ENCODE results near the gene FLVCR2.
A peak's percentile ranks its signal among the peaks of the same experiment; 100 is the strongest.

Gene FLVCR2

GRCh38 chr14:75602503-75602902 lies 24.1 kb downstream of the FLVCR2 start:
- DNase-seq (ENCODE audit: insufficient read length, low spot score) (no peak), FAIRE-seq (no peak)
- no peak for TF ChIP-seq POLR2A (IDR thresholded peaks at IDR 0.05; ENCODE audit: low read depth, low read length)

GRCh38 chr14:75604979-75605851 lies 26.8 kb downstream of the FLVCR2 start:
- no peak for FAIRE-seq
- no peak for DNase-seq (ENCODE audit: insufficient read length, low spot score)
- peak; percentile 58; the same call in 1 of the 2 replicates for TF ChIP-seq SPI1 (IDR thresholded peaks at IDR 0.05; ENCODE audit: low read depth, low read length)
- no peak for TF ChIP-seq POU2F2 (IDR thresholded peaks at IDR 0.05; ENCODE audit: low read depth, low read length)

- no peak for FAIRE-seq
- TF ChIP-seq POLR2AphosphoS5 (IDR thresholded peaks at IDR 0.05; ENCODE audit: low read depth, low read length) (no peak), TAF1 (IDR thresholded peaks at IDR 0.05; ENCODE audit: low read depth, low read length) (no peak), PAX5 (IDR thresholded peaks at IDR 0.05; ENCODE audit: insufficient read depth, low read length, severe bottlenecking) (no peak), POLR2A (IDR thresholded peaks at IDR 0.05; ENCODE audit: low read depth, low read length) (no peak), SPI1 (IDR thresholded peaks at IDR 0.05; ENCODE audit: low read depth, low read length) (no peak), POU2F2 (IDR thresholded peaks at IDR 0.05; ENCODE audit: low read depth, low read length) (no peak)
- DNase-seq (ENCODE audit: insufficient read length, low spot score), result no peak
Observed at GRCh38 chr14:75605916-75606315, 27.5 kb downstream of the FLVCR2 start.

- FAIRE-seq (no peak), DNase-seq (ENCODE audit: insufficient read length, low spot score) (no peak)
- no peak for TF ChIP-seq SPI1 (IDR thresholded peaks at IDR 0.05; ENCODE audit: low read depth, low read length)
- no peak for TF ChIP-seq PAX5 (IDR thresholded peaks at IDR 0.05; ENCODE audit: insufficient read depth, low read length, severe bottlenecking)
- no peak for TF ChIP-seq POLR2AphosphoS5 (IDR thresholded peaks at IDR 0.05; ENCODE audit: low read depth, low read length)
- no peak for TF ChIP-seq POLR2A (IDR thresholded peaks at IDR 0.05; ENCODE audit: low read depth, low read length)
- no peak for TF ChIP-seq TAF1 (IDR thresholded peaks at IDR 0.05; ENCODE audit: low read depth, low read length)
- no peak for TF ChIP-seq POU2F2 (IDR thresholded peaks at IDR 0.05; ENCODE audit: low read depth, low read length)
Observed at GRCh38 chr14:75607044-75607443, 28.6 kb downstream of the FLVCR2 start.

GRCh38 chr14:75607842-75608640 lies 29.6 kb downstream of the FLVCR2 start:
- FAIRE-seq (no peak), DNase-seq (ENCODE audit: insufficient read length, low spot score) (no peak)
- no peak for TF ChIP-seq POU2F2 (IDR thresholded peaks at IDR 0.05; ENCODE audit: low read depth, low read length)

- DNase-seq (ENCODE audit: insufficient read length, low spot score) (no peak), FAIRE-seq (no peak)
- TF ChIP-seq TAF1 (IDR thresholded peaks at IDR 0.05; ENCODE audit: low read depth, low read length), result no peak
- no peak for TF ChIP-seq SPI1 (IDR thresholded peaks at IDR 0.05; ENCODE audit: low read depth, low read length)
- TF ChIP-seq POLR2AphosphoS5 (IDR thresholded peaks at IDR 0.05; ENCODE audit: low read depth, low read length), result no peak
- no peak for TF ChIP-seq POLR2A (IDR thresholded peaks at IDR 0.05; ENCODE audit: low read depth, low read length)
- no peak for TF ChIP-seq POU2F2 (IDR thresholded peaks at IDR 0.05; ENCODE audit: low read depth, low read length)
- no peak for TF ChIP-seq PAX5 (IDR thresholded peaks at IDR 0.05; ENCODE audit: insufficient read depth, low read length, severe bottlenecking)
Observed at GRCh38 chr14:75609116-75609515, 30.7 kb downstream of the FLVCR2 start.

GRCh38 chr14:75609606-75610475 lies 31.4 kb downstream of the FLVCR2 start:
- TF ChIP-seq PAX5 (IDR thresholded peaks at IDR 0.05; ENCODE audit: insufficient read depth, low read length, severe bottlenecking), result no peak
- no peak for TF ChIP-seq TAF1 (IDR thresholded peaks at IDR 0.05; ENCODE audit: low read depth, low read length)
- no peak for TF ChIP-seq POU2F2 (IDR thresholded peaks at IDR 0.05; ENCODE audit: low read depth, low read length)
- no peak for TF ChIP-seq SPI1 (IDR thresholded peaks at IDR 0.05; ENCODE audit: low read depth, low read length)
- TF ChIP-seq POLR2AphosphoS5 (IDR thresholded peaks at IDR 0.05; ENCODE audit: low read depth, low read length), result no peak
- no peak for TF ChIP-seq POLR2A (IDR thresholded peaks at IDR 0.05; ENCODE audit: low read depth, low read length)
- DNase-seq (ENCODE audit: insufficient read length, low spot score) (no peak), FAIRE-seq (no peak)

- no peak for TF ChIP-seq POLR2AphosphoS5 (IDR thresholded peaks at IDR 0.05; ENCODE audit: low read depth, low read length)
- DNase-seq (ENCODE audit: insufficient read length, low spot score), result no peak
- FAIRE-seq, result no peak
Observed at GRCh38 chr14:75610834-75611233, 32.4 kb downstream of the FLVCR2 start.

- FAIRE-seq, result no peak
- TF ChIP-seq PAX5 (IDR thresholded peaks at IDR 0.05; ENCODE audit: insufficient read depth, low read length, severe bottlenecking) (no peak), POLR2AphosphoS5 (IDR thresholded peaks at IDR 0.05; ENCODE audit: low read depth, low read length) (no peak), TAF1 (IDR thresholded peaks at IDR 0.05; ENCODE audit: low read depth, low read length) (no peak), SPI1 (IDR thresholded peaks at IDR 0.05; ENCODE audit: low read depth, low read length) (no peak), POLR2A (IDR thresholded peaks at IDR 0.05; ENCODE audit: low read depth, low read length) (no peak), POU2F2 (IDR thresholded peaks at IDR 0.05; ENCODE audit: low read depth, low read length) (no peak)
Observed at GRCh38 chr14:75612157-75612556, 33.7 kb downstream of the FLVCR2 start.

More at GRCh38 chr14:75612157-75612556, 33.7 kb downstream of the FLVCR2 start:
- no peak for DNase-seq (ENCODE audit: insufficient read length, low spot score)

Measured in GM12891 (cell line).